NCI-H1417 (cell line): ENCODE data around the gene PTPRJ.

ENCODE experiments used
- DNase-seq, 3 experiments: peaks; one replicate each; lab custom pipeline; 2025; lab: John Stamatoyannopoulos, UW

Gene PTPRJ

DNA sequence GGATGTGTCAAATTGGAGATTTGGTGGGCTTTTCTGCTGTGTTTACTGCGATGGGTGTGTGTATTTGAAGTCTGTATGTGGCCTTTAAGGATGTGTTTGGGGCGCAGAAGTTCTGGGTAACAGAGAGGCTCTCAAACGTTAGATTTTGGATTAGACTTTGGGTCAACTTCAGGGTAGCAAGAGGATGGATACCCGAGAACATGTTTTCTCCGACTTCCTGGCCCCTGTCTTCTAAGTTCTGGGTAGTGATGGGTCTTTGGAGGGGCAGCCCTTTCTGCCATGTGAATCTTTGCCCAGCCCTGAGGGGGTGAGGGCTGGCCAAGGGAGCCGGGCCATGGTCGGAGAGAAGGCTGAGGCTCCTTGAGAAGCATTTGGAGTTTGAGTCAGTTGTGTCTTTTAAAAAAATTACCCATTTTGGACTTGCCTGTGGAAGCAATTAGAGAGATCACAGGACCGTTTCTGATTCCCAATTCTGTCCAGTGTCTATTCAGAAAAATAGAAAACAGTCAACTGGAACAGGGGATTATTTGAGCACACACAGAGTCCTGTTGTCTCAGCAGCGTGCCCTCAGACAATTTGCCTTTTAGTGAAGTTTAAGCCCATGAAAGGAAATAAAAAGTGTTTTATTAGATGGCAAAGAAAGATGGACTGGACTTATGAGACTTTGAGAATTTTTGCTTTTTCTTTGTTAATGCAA, 114.4 kb downstream of the PTPRJ start:
- no peak for DNase-seq

- DNase-seq, result no peak
Measured at GRCh38 chr11:48095779-48096470, 115.6 kb downstream of the PTPRJ start.

- no peak for DNase-seq
Measured at GRCh38 chr11:48096588-48097525, 116.5 kb downstream of the PTPRJ start.

- no peak for DNase-seq
Measured at GRCh38 chr11:48098024-48098423, 117.7 kb downstream of the PTPRJ start.

DNA sequence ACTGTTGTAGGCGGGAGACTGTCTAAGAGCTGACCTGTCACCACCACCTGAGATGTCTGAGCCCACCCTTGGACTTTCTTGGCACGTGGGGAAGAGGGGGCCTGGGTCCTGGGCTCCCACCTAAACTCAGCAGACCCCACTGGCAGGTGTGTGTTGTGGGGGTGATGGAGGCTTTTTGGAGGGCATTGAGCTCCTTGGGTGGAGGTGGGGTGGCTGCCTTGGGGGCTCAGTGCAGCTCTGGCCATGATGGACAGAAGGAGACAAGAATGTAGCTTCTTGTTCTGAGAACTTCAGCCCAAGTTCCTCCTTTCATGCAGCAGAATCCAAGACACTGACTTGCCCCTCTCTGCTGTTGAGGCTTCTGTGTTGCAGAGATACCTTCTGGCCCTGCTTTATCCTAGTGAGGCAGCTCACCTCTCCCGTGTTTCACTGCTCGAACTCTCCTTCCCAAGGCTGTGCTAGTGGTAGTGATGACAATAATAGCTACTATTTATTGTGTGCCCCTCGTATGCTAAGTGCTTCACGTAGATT, 119.6 kb downstream of the PTPRJ start:
- DNase-seq, result no peak

- DNase-seq, result no peak
Measured at GRCh38 chr11:48101044-48101733, 120.8 kb downstream of the PTPRJ start.

DNA sequence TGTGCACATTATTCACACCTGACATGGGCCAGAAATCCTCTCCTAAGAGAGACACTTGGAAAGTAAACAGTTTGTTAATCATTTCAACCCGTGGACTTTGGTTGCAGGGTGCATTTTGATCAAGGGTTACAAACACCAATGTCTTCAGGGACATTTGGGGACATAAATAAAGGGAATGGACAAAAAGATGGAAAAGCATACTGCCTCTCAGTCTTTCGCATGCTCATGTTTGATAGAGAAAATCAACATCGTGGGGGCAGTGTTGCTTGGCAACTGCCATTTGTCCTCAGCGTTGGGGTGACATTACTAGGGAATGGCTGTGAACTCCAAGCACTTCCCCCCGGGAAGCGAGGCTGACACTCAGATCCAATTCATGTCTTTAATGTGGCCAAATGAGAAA, 121.6 kb downstream of the PTPRJ start:
- peak in 2 of 3 experiments; percentile 16 to 52 for DNase-seq

GRCh38 chr11:48103621-48104567, 123.5 kb downstream of the PTPRJ start:
- peak in 2 of 3 experiments; percentile 45 to 64 for DNase-seq

- no peak for DNase-seq
Measured at GRCh38 chr11:48104568-48104924, 124.2 kb downstream of the PTPRJ start.

- DNase-seq, result no peak
Measured at GRCh38 chr11:48105096-48105990, 125.0 kb downstream of the PTPRJ start.

DNA sequence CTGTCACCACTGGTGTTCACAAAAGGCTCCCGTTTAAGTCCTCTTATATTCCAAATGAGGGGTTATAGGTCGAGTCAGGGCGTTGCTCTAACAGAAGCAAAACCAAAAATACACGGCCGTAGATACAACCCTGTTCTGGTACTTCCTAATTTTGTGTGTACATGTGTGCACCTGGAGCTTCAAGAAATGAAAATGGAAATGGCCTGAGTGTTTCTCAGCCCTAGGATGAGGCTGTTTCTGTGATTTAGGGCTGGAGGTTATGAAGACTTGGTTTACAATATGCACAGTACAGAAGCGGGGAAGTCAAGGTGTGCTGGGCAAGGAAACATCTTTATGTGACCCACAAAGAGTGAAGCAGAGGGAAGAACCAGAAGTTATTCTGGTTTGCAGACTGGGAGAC, 125.8 kb downstream of the PTPRJ start:
- no peak for DNase-seq

GRCh38 chr11:48107188-48107704, 126.9 kb downstream of the PTPRJ start:
- no peak for DNase-seq

DNA sequence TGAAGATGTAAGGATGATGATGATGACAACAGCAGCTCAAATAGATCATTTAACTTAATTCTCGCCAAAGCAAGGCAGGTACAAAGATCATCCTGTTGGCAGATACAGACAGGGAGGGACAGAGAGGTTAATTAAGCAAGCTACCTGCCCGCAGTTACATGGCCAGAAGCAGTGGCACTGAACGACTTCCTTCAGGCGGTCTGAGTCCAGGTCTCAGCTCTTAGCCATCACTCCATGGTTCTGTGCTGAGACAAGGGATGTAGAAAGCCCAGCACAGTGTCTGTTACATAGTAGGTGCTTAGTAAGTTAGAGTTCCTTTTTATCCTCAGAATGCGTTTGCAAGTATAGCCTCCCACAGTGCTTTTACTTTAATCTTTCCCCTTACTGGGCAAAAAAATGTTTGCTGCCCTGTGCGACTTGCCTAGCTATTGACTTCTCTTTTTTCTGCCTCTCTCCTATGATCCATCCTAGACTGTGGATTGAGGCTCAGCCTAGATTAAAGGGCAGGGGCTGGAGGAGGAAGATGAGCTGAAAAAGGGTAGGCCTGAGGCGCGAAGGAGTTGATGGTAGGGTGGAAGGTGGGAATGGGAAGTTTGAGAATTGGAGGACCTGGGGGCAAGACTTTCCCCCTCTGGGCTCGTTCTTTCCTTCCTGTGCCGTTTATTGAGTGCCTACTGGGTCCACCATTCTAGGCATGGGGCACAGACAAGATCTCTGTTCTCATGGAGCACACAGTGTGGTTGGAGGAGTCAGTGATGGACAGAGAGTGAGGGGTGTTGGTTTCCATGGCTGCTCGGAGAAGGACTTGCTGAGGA, 128.1 kb downstream of the PTPRJ start:
- DNase-seq, result no peak

DNA sequence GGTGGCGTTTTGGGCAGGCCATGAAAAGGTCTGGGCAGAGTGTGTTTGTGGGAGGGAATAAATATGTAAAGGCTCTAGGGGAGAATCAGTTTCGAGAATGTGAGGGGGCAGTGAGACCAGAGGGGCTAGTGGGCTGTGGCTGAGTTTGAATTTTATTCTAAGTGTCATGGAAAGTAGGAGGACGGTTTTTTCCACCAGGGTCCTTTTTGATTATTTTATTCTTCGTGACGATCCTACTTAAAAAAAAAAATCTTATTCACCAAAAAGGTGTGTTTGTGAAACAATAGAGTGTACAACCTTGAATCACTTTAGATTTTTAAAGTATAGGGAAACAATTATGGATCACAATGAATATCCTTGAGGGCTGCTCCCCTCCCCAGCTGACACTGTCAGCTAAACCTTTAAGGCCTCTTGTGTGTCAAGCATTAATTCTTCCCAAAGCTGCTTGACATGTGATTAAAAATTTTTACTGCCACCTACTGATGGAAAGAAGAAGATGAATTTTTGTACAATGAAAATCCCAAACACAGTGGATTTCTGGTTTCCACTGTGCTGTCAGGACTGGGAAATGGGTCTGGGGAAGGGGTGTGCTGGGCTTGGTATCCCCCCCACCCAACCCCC, 128.8 kb downstream of the PTPRJ start:
- DNase-seq, result peak; percentile 62 to 79 (median 72)

DNA sequence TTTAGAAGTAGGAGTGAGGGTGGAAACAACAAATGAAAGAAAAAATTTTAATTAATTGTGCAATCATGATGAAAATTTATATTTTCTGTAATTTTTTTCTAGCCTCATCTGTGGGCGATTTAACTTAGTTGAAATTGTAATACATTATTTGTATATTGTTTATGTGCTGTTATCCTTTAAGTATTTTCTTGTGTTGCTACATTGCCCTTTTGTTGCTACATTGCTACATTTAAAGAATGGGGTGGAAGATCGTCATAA, 130.1 kb downstream of the PTPRJ start:
- no peak for DNase-seq

DNA sequence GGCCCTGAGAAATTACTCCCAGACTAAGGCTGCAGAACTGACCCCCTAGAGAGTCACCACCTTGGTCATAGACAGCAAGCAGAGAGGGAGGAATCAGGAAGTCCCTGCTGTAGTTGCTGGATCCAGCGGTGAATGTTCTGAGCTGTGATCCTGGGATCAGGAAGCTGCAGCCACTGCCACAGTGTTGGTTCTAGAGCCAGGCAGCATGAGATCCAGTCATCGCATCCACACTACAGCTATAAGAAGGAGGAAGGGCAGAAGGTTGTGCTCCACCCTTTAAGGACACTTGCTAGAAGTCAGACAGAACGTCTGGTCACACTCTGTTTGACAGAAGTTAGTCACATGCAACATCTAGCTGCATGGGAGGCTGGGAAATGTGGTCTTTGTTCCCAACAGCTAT, 131.5 kb downstream of the PTPRJ start:
- no peak for DNase-seq

DNA sequence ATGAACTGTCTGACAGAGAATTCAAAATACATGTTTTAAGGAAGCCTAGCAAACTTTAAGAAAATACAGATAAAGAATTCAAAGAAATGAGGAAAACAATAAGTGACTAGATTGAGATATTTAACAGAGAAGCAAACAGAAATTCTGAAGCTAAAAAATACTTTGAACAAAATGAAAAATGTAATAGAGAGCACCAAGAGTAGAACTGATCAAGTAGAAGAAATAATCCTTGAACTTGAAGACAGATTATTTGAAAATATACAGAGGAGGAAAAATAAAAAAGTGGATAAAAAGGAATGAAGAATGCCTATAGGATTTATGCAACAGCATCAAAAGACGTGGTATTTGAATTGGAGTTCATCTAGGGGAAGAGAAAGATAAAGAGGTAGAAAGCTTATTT, 134.4 kb downstream of the PTPRJ start:
- DNase-seq, result peak in 1 of 3 experiments; percentile 23
